ENCODE data around the gene WWC2.

WWC2 gene

GRCh38 chr4:183337349-183337748 is 238.3 kb downstream of the WWC2 start:
- DNase-seq = no peak

- DNase-seq = no peak
Measured at GRCh38 chr4:183337833-183338232, 238.8 kb downstream of the WWC2 start.

- no peak for DNase-seq
Measured at GRCh38 chr4:183342541-183343533, 243.8 kb downstream of the WWC2 start.

- no peak for DNase-seq
Measured at GRCh38 chr4:183343730-183344129, 244.7 kb downstream of the WWC2 start.

GRCh38 chr4:183344523-183345255 is 245.6 kb downstream of the WWC2 start:
- DNase-seq = no peak

- DNase-seq = no peak
Measured at GRCh38 chr4:183345261-183345660, 246.2 kb downstream of the WWC2 start.

GRCh38 chr4:183347146-183347545 is 248.1 kb downstream of the WWC2 start:
- DNase-seq = no peak

- no peak for DNase-seq
Measured at GRCh38 chr4:183347566-183347965, 248.5 kb downstream of the WWC2 start.

- DNase-seq = no peak
Measured at GRCh38 chr4:183348136-183348535, 249.1 kb downstream of the WWC2 start.

- DNase-seq = no peak
Measured at GRCh38 chr4:183348706-183349659, 249.9 kb downstream of the WWC2 start.

- DNase-seq = no peak
Measured at GRCh38 chr4:183349673-183350072, 250.6 kb downstream of the WWC2 start.

- DNase-seq = no peak
Measured at GRCh38 chr4:183350317-183351071, 251.4 kb downstream of the WWC2 start.

- DNase-seq = no peak
Measured at GRCh38 chr4:183352546-183352945, 253.5 kb downstream of the WWC2 start.

- no peak for DNase-seq
Measured at GRCh38 chr4:183353557-183353956, 254.5 kb downstream of the WWC2 start.

- no peak for DNase-seq
Measured at GRCh38 chr4:183354219-183354618, 255.2 kb downstream of the WWC2 start.

GRCh38 chr4:183355405-183355804 is 256.3 kb downstream of the WWC2 start:
- DNase-seq = no peak

- DNase-seq = no peak
Measured at GRCh38 chr4:183356173-183356830, 257.2 kb downstream of the WWC2 start.

GRCh38 chr4:183356931-183357675 is 258.0 kb downstream of the WWC2 start:
- no peak for DNase-seq

GRCh38 chr4:183358215-183358755 is 259.2 kb downstream of the WWC2 start:
- no peak for DNase-seq

- no peak for DNase-seq
Measured at GRCh38 chr4:183360161-183360919, 261.3 kb downstream of the WWC2 start.
